GM21723 (cell line): ENCODE data around the gene C15orf61.
A peak's percentile ranks its signal among the peaks of the same experiment; 100 is the strongest.

Source experiments
- ATAC-seq: cut with Tn5 transposase; IDR thresholded peaks from one replicate; pipeline ENCODE4 v1.9.1; 2021; ENCODE audit warnings: mild to moderate bottlenecking, moderate library complexity; ENCODE audit not compliant: unreplicated experiment

The C15orf61 gene

GRCh38 chr15:67521029-67521782 is at the start of gene C15orf61:
Gene C15orf61 (plus strand): TSS chr15:67521131. CDS start chr15:67521249, 118 bp downstream.
- ATAC-seq = peak; percentile 74

GRCh38 chr15:67472957-67473356 is 48.0 kb upstream of the C15orf61 start:
- no peak for ATAC-seq

- no peak for ATAC-seq
Measured at GRCh38 chr15:67474405-67475110, 46.4 kb upstream of the C15orf61 start.

- ATAC-seq = no peak
Measured at GRCh38 chr15:67479781-67480505, 41.0 kb upstream of the C15orf61 start.

- no peak for ATAC-seq
Measured at GRCh38 chr15:67480741-67481140, 40.2 kb upstream of the C15orf61 start.

GRCh38 chr15:67481680-67482079 is 39.3 kb upstream of the C15orf61 start:
- no peak for ATAC-seq

GRCh38 chr15:67495585-67495984 is 25.3 kb upstream of the C15orf61 start:
- no peak for ATAC-seq

GRCh38 chr15:67501177-67501835 is 19.6 kb upstream of the C15orf61 start:
- no peak for ATAC-seq

GRCh38 chr15:67501836-67502461 is 19.0 kb upstream of the C15orf61 start:
- no peak for ATAC-seq

- ATAC-seq = no peak
Measured at GRCh38 chr15:67504056-67504455, 16.9 kb upstream of the C15orf61 start.

- no peak for ATAC-seq
Measured at GRCh38 chr15:67504796-67505195, 16.1 kb upstream of the C15orf61 start.

GRCh38 chr15:67505675-67506572 is 15.0 kb upstream of the C15orf61 start:
- no peak for ATAC-seq

GRCh38 chr15:67506775-67507747 is 13.9 kb upstream of the C15orf61 start:
- ATAC-seq = no peak

- no peak for ATAC-seq
Measured at GRCh38 chr15:67508407-67508806, 12.5 kb upstream of the C15orf61 start.

GRCh38 chr15:67509918-67510317 is 11.0 kb upstream of the C15orf61 start:
- no peak for ATAC-seq

GRCh38 chr15:67510597-67511190 is 10.2 kb upstream of the C15orf61 start:
- ATAC-seq = no peak

- no peak for ATAC-seq
Measured at GRCh38 chr15:67511606-67512005, 9.3 kb upstream of the C15orf61 start.

- ATAC-seq = no peak
Measured at GRCh38 chr15:67512140-67512539, 8.8 kb upstream of the C15orf61 start.
